Activated B cell treated with CpG ODN at 0.5 μM for 24 hours (primary cell): ENCODE data around the gene GALNS. TPM values are rescaled to one million over a fixed set of nuclear protein-coding genes. Genes with fewer than 3 reads are reported as not detected.

ENCODE experiments used
- ATAC-seq: fragments of 200-7000 bp; cut with Tn5 transposase; one replicate; pipeline ENCODE4 v1.10.0; 2021; ENCODE audit warnings: low read depth, mild to moderate bottlenecking, moderate library complexity
- CTCF ChIA-PET: fragments of 350-600 bp; sonication (Branson Sonifier 250); formaldehyde crosslinking; loops from one replicate; lab custom pipeline; 2021; ENCODE audit warnings: antibody characterized with exemption; lab: Charles Lee
- POLR2A ChIA-PET: fragments of 350-600 bp; sonication (Branson Sonifier 250); formaldehyde crosslinking; loops from one replicate; lab custom pipeline; 2021; ENCODE audit warnings: antibody characterized with exemption; lab: Charles Lee
- DNase-seq: peaks from one replicate; pipeline ENCODE4 v3.0.0; 2022
- H3K27ac Mint-ChIP-seq: one replicate; pipeline ENCODE4 v1.8.0; 2020; ENCODE audit warnings: mixed read lengths
- H3K27me3 Mint-ChIP-seq: one replicate; pipeline ENCODE4 v1.8.0; 2021; ENCODE audit warnings: mixed read lengths
- H3K36me3 Mint-ChIP-seq: one replicate; pipeline ENCODE4 v1.8.0; 2021; ENCODE audit warnings: low read depth, mixed read lengths
- H3K4me1 Mint-ChIP-seq: one replicate; pipeline ENCODE4 v1.8.0; 2021; ENCODE audit warnings: mixed read lengths
- H3K4me3 Mint-ChIP-seq: one replicate; pipeline ENCODE4 v1.8.0; 2020; ENCODE audit warnings: mild to moderate bottlenecking, mixed read lengths
- H3K9me3 Mint-ChIP-seq: one replicate; pipeline ENCODE4 v1.8.0; 2020; ENCODE audit warnings: mixed read lengths
- intact Hi-C: fragments of 100-400 bp; cut with micrococcal nuclease; formaldehyde crosslinking; loops from one replicate; pipeline ENCODE4 v1.15.1; 2024
- total RNA-seq: library from RNA; stranded (reverse); gene quantifications from 2 replicates; pipeline ENCODE4 v1.2.3, GENCODE V29; 2022
- TF ChIP-seq, protein P1 (sequence below): fragments of 200-600 bp; IDR thresholded peaks from one replicate; pipeline ENCODE4 v1.8.0; 2022; ENCODE audit warnings: antibody characterized with exemption, mild to moderate bottlenecking

The GALNS gene
- total RNA-seq, 1 donor from 2014 or later: 48.3 TPM

DNA sequence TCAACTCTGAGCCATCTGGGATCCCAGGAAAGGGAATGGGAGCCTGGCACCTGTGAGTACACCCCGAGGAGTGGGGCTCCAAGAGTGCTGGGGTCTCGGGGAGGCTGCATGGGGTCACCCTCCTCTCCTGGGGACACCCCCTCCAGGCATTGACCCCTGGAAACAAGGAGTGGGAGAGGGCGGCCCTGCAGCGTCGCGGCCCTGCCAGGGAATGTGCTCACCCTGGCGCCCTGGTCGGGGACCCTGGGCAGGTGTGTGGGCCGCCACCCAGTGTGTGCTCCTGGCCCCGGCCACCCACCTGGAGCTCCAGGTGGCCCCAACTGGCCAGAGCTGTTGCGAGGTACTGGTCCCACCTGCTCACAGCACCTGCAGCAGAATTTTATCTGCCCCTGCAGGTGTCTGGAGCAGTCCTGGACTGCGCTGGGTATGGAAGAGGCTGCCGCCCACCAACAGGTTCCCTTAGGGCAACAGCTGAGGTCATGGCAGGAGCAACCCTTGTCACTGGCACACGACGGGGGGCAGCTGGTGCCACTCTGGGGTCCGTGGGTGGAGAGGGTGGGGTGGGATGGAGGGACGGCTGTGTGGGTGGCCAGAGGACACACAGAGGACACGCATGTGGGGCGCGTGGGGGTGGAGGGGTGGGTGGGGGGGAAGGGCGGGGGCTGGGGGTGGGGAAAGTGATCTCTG, 15.1 kb upstream of the GALNS start:
- Mint-ChIP-seq H3K4me1 (peaks cover 14% of the 10 kb centered on the region), H3K36me3 (peaks cover 24% of the 10 kb centered on the region), H3K9me3 (no peaks in the 10 kb centered on the region), H3K27ac (no peak overlapping the region), H3K27me3 (peaks cover 14% of the 10 kb centered on the region), H3K4me3 (no peak overlapping the region)
- ChIA-PET CTCF (no interaction called here), POLR2A (interaction anchor here (0.6 to 0.9 kb wide), 2 partner anchors 119 to 299 kb away, joined by 3 to 4 read pairs; no protein-coding TSS in a partner anchor)
- intact Hi-C loops: no loop called here
- ATAC-seq (no peak), DNase-seq (no peak)
- TF ChIP-seq, protein P1, sequence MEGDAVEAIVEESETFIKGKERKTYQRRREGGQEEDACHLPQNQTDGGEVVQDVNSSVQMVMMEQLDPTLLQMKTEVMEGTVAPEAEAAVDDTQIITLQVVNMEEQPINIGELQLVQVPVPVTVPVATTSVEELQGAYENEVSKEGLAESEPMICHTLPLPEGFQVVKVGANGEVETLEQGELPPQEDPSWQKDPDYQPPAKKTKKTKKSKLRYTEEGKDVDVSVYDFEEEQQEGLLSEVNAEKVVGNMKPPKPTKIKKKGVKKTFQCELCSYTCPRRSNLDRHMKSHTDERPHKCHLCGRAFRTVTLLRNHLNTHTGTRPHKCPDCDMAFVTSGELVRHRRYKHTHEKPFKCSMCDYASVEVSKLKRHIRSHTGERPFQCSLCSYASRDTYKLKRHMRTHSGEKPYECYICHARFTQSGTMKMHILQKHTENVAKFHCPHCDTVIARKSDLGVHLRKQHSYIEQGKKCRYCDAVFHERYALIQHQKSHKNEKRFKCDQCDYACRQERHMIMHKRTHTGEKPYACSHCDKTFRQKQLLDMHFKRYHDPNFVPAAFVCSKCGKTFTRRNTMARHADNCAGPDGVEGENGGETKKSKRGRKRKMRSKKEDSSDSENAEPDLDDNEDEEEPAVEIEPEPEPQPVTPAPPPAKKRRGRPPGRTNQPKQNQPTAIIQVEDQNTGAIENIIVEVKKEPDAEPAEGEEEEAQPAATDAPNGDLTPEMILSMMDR: no peak

DNA sequence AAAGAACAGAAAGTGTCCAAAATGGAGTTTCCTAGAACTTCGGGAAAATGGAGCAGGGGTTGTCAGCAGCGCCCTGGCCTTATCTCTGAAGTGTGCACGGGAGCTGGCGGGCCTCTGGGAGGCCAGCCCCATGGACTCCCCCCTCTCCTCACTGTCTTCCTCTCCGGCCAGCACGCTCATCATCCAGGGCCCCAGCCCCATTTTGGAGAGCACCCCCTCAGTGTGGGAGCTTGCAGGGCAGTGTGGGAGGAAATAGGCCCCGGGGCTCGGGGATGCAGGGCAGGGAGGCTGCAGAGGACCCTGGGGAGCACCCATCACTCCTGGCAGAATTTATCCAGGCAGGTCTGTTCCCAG, 14.6 kb upstream of the GALNS start:
- DNase-seq: no peak
- Mint-ChIP-seq H3K27ac (no peak overlapping the region), H3K27me3 (peaks cover 16% of the 10 kb centered on the region), H3K36me3 (peaks cover 20% of the 10 kb centered on the region), H3K9me3 (no peaks in the 10 kb centered on the region), H3K4me3 (peak overlapping the region; percentile 42), H3K4me1 (peaks cover 14% of the 10 kb centered on the region)
- TF ChIP-seq, protein P1: no peak
- intact Hi-C loops: no loop called here
- ATAC-seq: no peak
- ChIA-PET POLR2A (interaction anchor here (0.9 kb wide), 1 partner anchor 300 kb away, joined by 4 read pairs; no protein-coding TSS in a partner anchor), CTCF (no interaction called here)

DNA sequence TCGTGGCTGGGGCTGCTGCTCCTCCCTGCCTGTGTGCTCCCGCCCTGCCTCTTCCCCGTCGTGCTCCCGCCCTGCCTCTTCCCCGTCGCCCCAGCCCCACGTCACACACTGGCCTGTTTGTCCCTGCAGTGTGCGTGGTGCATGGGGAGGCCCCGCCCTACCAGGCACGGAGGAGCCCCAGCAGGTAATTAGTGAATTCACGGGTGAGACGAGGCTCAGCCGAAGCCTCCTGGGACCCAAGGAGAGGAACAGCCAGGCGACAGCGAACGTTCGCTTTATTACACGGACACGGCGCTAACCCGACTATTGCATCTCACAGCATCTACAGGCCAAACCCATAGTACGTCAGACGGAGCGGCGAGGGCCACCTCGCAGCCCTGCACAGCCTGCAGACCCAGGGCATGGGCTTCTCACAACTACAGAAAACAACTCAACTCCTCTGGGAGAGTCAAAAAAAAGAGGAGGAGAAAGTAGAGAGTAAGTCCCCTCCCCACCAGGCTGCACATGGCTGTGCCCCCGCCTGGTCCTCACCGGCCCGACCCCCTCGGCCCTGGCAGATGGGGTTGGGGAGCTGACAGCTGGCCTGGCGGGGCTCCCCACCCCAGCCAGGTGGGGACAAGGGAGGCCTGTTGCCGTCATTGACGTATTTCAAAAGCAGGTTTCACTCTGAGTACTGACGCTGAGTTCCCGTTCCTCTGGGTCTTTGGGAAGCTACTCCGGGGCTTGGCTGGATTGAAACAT, 14.0 kb upstream of the GALNS start:
- intact Hi-C loops: no loop called here
- ATAC-seq (peak; percentile 72), DNase-seq (no peak)
- H3K36me3 Mint-ChIP-seq: peaks cover 15% of the 10 kb centered on the region
- H3K4me3 Mint-ChIP-seq: peak overlapping the region; percentile 52
- TF ChIP-seq, protein P1: no peak
- H3K27ac Mint-ChIP-seq: no peak overlapping the region
- peaks cover 14% of the 10 kb centered on the region for H3K4me1 Mint-ChIP-seq
- CTCF ChIA-PET: no interaction called here
- peaks cover 16% of the 10 kb centered on the region for H3K27me3 Mint-ChIP-seq
- POLR2A ChIA-PET: interaction anchor here (0.7 kb wide), 1 partner anchor 16 kb away, joined by 6 read pairs; no protein-coding TSS in a partner anchor
- H3K9me3 Mint-ChIP-seq: no peaks in the 10 kb centered on the region

DNA sequence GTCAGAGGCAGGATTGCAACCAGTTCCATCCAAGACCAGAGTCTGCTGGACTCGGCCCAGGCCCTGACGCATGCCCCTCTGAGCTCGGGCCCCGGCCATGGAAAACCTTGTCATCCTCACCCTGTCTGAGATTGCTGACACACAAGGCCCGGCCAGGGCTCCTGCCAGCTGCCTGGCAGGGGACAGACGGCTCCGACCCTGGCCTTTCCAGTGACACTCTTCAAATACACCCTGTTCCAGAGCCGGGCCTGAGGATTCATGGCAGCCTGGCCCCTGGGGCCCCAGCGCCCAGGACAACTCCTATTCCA, 12.9 kb upstream of the GALNS start:
- Mint-ChIP-seq H3K27me3 (peaks cover 16% of the 10 kb centered on the region), H3K4me1 (peaks cover 14% of the 10 kb centered on the region), H3K27ac (no peak overlapping the region), H3K4me3 (no peak overlapping the region), H3K9me3 (no peaks in the 10 kb centered on the region), H3K36me3 (peaks cover 4% of the 10 kb centered on the region)
- ChIA-PET POLR2A (no interaction called here), CTCF (no interaction called here)
- ATAC-seq (no peak), DNase-seq (no peak)
- TF ChIP-seq, protein P1: no peak
- intact Hi-C loops: no loop called here

DNA sequence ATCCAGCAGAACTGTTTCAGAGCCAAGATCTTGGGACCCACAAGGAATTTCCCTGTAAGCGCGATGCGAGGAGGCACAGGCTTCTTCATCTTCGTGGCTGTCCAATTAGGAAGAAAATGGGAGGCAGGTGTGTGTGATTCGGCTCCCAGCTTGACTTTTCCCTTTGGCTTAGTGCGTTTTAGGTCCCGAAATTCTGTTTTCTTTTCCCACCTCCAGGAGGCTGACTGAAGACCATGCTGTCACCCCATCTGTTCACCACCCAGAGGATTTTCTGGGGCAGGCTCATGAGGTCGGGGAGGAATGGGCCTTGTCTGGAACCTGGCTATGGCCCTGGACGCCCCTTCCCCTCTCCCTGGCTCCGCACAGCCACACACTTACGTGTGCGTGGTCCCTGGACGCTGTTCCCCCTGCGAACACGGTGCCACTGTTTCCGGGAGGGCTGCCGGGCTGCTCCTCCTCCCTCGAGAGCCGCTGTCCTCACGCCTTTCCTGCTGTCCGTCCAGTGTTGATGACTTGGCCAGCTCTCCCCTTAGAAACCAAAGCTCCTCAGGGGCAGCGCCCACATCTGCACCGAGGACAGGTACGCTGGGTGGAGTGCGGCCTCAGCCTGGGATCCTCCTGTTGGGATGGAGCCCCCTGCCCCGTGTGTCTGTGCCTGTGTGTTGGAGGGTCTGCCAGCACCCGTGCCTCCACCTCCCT, 12.4 kb upstream of the GALNS start:
- no peak overlapping the region for H3K27ac Mint-ChIP-seq
- peaks cover 16% of the 10 kb centered on the region for H3K27me3 Mint-ChIP-seq
- no peaks in the 10 kb centered on the region for H3K9me3 Mint-ChIP-seq
- H3K36me3 Mint-ChIP-seq: peaks cover 1% of the 10 kb centered on the region
- TF ChIP-seq, protein P1: no peak
- ATAC-seq (no peak), DNase-seq (no peak)
- peaks cover 14% of the 10 kb centered on the region for H3K4me1 Mint-ChIP-seq
- intact Hi-C loops: no loop called here
- H3K4me3 Mint-ChIP-seq: no peak overlapping the region
- CTCF ChIA-PET: no interaction called here
- POLR2A ChIA-PET: no interaction called here
